H1 (cell line): Measurements from ENCODE around the gene PHOX2A. TPM values are rescaled to one million over a fixed set of nuclear protein-coding genes. Genes with fewer than 3 reads are reported as not detected.
A peak's percentile ranks its signal among the peaks of the same experiment; 100 is the strongest.

ENCODE experiments used
- CREB1 ChIP-seq: IDR thresholded peaks from 2 replicates; pipeline ENCODE4 v1.6.1; 2012; ENCODE audit warnings: inconsistent platforms
- RFX5 ChIP-seq: IDR thresholded peaks from 2 replicates; pipeline ENCODE4 v1.6.1; 2011; ENCODE audit warnings: low read depth, low read length, improper control_type of control experiment, borderline replicate concordance
- SAP30 ChIP-seq: fragments of 300-600 bp; sonication (generic); IDR thresholded peaks from 2 replicates; pipeline ENCODE4 v1.7.1; 2012; ENCODE audit warnings: low read length, moderate library complexity, mild to moderate bottlenecking, inconsistent platforms; ENCODE audit not compliant: insufficient read depth, insufficient replicate concordance
- TAF1 ChIP-seq: IDR thresholded peaks from 2 replicates; pipeline ENCODE4 v1.6.1; 2011; ENCODE audit warnings: mild to moderate bottlenecking, low read depth, low read length
- polyA plus RNA-seq, 7 experiments: library from polyadenylated mRNA; depleted of rRNA in 3 of 7; stranded (reverse) in 5 of 7; unstranded in 2 of 7; fragments of >200 nt in 5 of 7; fragments of 200-250 nt in 2 of 7; gene quantifications; 1 replicate in 5 of 7; 2 replicates in 1 of 7; 4 replicates in 1 of 7; pipeline versions ENCODE4 v1.2.1 to v1.2.3, GENCODE V29; 2011 to 2013; ENCODE audit warnings: missing spikeins in 2 of 7, mixed read lengths in 2 of 7
- total RNA-seq: library from RNA; stranded (reverse); fragmentation: NEBNext Ultra II Directional; extraction: Animal tissue kit (Norgen Biotek cat#: 25700); gene quantifications from 2 replicates; pipeline ENCODE4 v1.2.1, GENCODE V29; 2021

The PHOX2A gene
- total and polyA plus RNA-seq, 2 of the 8 experiments (the other 6 are each of a cell fraction or from before 2014, with no cell fraction given), result 0.67 TPM; not detected in 1

- TF ChIP-seq RFX5 (no peak), TAF1 (peak; percentile 41; the same call in 1 of the 2 replicates), SAP30 (peak; percentile 39), CREB1 (no peak; the same call in 1 of the 2 replicates)
These were observed 20.1 kb downstream of the PHOX2A start (continued) for GRCh38 chr11:72223615-72224563.
